Tibial artery (tissue), 4 donors: Measurements from ENCODE around the gene ICAM5.

ENCODE experiments used
- DNase-seq, 2 donors: peaks; one replicate each; pipeline ENCODE4 v3.0.0-alpha.2; 2019
- H3K27ac ChIP-seq, 2 donors: fragments of 200-600 bp; sonication (generic) in 1 of 2; 1 replicate in 1 of 2; 2 replicates in 1 of 2; pipeline ENCODE4 v1.5.1; 2018 to 2019; ENCODE audit warnings: mild to moderate bottlenecking in 1 of 2
- H3K27me3 ChIP-seq, 2 donors: fragments of 200-600 bp; sonication (generic) in 1 of 2; one replicate each; pipeline versions ENCODE4 v1.5.1 to v1.6.0; 2016 to 2019
- H3K36me3 ChIP-seq, 3 donors: fragments of 200-600 bp; sonication (generic) in 2 of 3; one replicate each; pipeline ENCODE4 v1.5.1; 2016 to 2019; ENCODE audit warnings: mild to moderate bottlenecking in 2 of 3
- H3K4me1 ChIP-seq, 4 donors: fragments of 200-600 bp; sonication (generic) in 2 of 4; 1 replicate in 3 of 4; 2 replicates in 1 of 4; pipeline ENCODE4 v1.5.1; 2016 to 2019
- H3K4me3 ChIP-seq, 2 donors: fragments of 200-600 bp; sonication (generic) in 1 of 2; 1 replicate in 1 of 2; 2 replicates in 1 of 2; pipeline ENCODE4 v1.5.1; 2018 to 2019; ENCODE audit warnings: mild to moderate bottlenecking in 2 of 2
- H3K9me3 ChIP-seq, 3 donors: fragments of 200-600 bp; sonication (generic) in 1 of 3; one replicate each; pipeline ENCODE4 v1.5.1; 2016 to 2019
- CTCF ChIP-seq, 2 experiments: fragments of 200-600 bp in 1 of 2; fragments of 450-650 bp in 1 of 2; IDR thresholded peaks; one replicate each; pipeline ENCODE4 v1.5.1; 2017 to 2019; ENCODE audit warnings: antibody characterized with exemption in 2 of 2, mild to moderate bottlenecking in 1 of 2, moderate library complexity in 1 of 2
- intact Hi-C: fragments of 100-400 bp; cut with DNase I; formaldehyde crosslinking; loops from one replicate; pipeline ENCODE4 v1.15.0; 2023; ENCODE audit warnings: low total_unique reads

ICAM5 gene

DNA sequence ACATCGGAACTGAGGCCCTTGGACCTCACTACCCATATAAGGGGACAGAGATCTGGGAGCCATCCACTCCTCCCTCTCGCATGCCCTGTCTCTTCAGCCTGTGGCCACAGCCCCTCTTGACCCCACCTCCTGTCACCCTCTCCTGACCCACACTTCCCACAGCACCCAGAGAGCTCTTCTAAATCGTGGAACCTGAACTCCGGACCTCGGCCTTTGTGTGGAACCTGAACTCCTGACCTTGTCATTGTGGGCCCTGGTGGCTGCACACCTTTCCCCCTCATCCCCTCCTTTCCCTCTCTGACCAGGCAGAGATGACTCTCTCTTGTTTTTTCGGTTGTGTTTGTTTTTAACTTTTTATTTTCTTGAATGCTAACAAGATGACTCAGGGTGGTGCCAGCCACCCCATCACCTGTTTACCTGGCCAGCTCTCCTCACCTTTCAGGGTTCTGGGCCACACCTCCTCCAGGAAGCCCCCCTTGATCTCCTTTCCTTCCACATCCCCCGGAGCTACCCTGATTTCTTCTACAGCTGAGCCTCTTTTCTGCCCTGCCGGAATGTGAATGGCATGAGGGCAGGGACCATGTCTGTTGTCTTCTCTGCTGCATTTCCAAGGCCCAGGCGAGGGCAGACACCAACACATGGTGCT, 32.7 kb upstream of the ICAM5 start:
- Histone ChIP-seq H3K27ac (no peak overlapping the region), H3K36me3 (peaks cover 21 to 61% (median 48%) of the 10 kb centered on the region in 3 donors), H3K9me3 (no peaks in the 10 kb centered on the region), H3K4me3 (no peak overlapping the region), H3K4me1 (peaks cover 0 to 10% (median 9%) of the 10 kb centered on the region in 4 donors), H3K27me3 (no peaks in the 10 kb centered on the region)
- no peak for TF ChIP-seq CTCF (IDR thresholded peaks at IDR 0.05)
- DNase-seq = no peak
- intact Hi-C loops = no loop called here

- Histone ChIP-seq H3K27me3 (no peaks in the 10 kb centered on the region), H3K4me1 (peaks cover 0 to under 1% (median 0%) of the 10 kb centered on the region in 4 donors), H3K36me3 (peaks cover 21 to 61% (median 48%) of the 10 kb centered on the region in 3 donors), H3K9me3 (no peaks in the 10 kb centered on the region), H3K4me3 (no peak overlapping the region), H3K27ac (no peak overlapping the region)
- intact Hi-C loops = no loop called here
- no peak for DNase-seq
- TF ChIP-seq CTCF (IDR thresholded peaks at IDR 0.05) = no peak
Measured at GRCh38 chr19:10258080-10258710, 31.6 kb upstream of the ICAM5 start.

DNA sequence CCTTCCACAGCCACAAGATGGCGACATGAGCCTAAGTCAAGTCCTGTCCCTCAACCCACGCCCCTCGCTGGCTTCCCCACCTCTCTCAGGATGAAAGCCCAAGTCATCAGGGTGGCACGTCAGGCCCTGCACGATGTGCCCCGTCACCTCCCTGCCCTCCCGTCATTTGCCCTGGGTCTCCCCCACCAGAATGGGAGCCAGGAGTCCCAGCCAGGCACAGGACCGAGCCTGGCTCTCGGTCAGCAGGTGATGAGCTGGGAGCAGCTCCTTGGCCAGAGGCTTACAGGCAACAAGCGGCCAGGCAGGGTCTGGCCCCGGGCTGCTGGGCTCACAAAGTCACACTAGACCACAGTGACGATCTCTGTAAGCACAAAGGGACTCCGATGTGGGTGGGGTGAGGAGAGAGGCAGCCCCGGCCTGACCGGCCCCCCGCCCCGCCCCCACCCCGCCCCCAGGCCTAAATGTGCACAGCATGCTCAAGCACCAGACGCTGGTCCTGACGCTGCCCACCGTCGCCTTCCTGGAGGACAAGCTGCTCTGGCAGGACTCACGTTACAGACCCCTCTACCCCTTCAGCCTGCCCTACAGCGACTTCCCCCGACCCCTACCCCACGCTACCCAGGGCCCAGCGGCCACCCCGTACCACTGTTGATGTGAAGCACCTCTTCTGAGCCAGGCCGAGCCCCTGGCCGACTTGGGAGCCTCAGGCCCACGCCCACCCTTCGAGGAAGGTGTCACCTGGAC, 30.4 kb upstream of the ICAM5 start:
- intact Hi-C loops = no loop called here
- peak; percentile 85 to 88 for DNase-seq
- H3K36me3 ChIP-seq = peaks cover 21 to 52% (median 44%) of the 10 kb centered on the region in 3 donors
- H3K27ac ChIP-seq = no peak overlapping the region
- H3K27me3 ChIP-seq = no peaks in the 10 kb centered on the region
- no peak overlapping the region for H3K4me3 ChIP-seq
- peak; percentile 43 to 48 for TF ChIP-seq CTCF (IDR thresholded peaks at IDR 0.05)
- H3K4me1 ChIP-seq = no peaks in the 10 kb centered on the region
- no peaks in the 10 kb centered on the region for H3K9me3 ChIP-seq

DNA sequence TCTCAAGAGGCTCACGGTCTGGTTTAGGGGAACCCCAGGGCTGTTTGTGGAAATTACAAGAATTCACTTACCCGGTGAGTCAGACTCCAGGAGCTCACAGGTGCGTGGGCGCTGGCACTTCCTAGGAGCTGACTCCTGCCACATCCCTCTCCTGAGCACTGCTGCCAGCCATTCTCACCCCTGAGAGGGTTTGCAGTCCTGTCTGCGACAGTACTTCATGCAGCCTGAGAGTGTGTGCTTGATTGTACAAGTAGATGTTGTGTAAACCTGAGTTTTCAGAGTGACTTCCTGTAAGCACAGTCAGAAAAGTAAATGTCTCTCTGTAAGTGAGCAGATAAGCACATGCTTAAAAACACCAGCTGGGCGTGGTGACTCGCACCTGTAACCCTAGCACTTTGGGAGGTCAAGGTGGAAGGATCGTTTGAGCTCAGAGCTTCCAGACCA, 29.6 kb upstream of the ICAM5 start:
- no peak overlapping the region for H3K4me3 ChIP-seq
- H3K4me1 ChIP-seq = no peaks in the 10 kb centered on the region
- H3K27me3 ChIP-seq = no peaks in the 10 kb centered on the region
- H3K9me3 ChIP-seq = no peaks in the 10 kb centered on the region
- intact Hi-C loops = no loop called here
- H3K27ac ChIP-seq = no peak overlapping the region
- H3K36me3 ChIP-seq = peaks cover 21 to 44% (median 36%) of the 10 kb centered on the region in 3 donors
- TF ChIP-seq CTCF (IDR thresholded peaks at IDR 0.05) = no peak
- DNase-seq = no peak

GRCh38 chr19:10262771-10263170, 27.0 kb upstream of the ICAM5 start:
- no peak overlapping the region for H3K4me3 ChIP-seq
- intact Hi-C loops = no loop called here
- H3K4me1 ChIP-seq = no peaks in the 10 kb centered on the region
- peaks cover 0 to 5% of the 10 kb centered on the region in 2 donors for H3K27me3 ChIP-seq
- no peak for DNase-seq
- TF ChIP-seq CTCF (IDR thresholded peaks at IDR 0.05) = no peak
- H3K27ac ChIP-seq = no peak overlapping the region
- H3K36me3 ChIP-seq = peaks cover 9 to 18% (median 11%) of the 10 kb centered on the region in 3 donors
- H3K9me3 ChIP-seq = no peaks in the 10 kb centered on the region
